Endothelial cell of umbilical vein (primary cell): ENCODE data around the gene DLEC1. TPM values are rescaled to one million over a fixed set of nuclear protein-coding genes. Genes with fewer than 3 reads are reported as not detected.

ENCODE experiments used
- BruUV-seq: library from RNA; stranded (reverse); fragments of 400-500 nt; replicated peaks from 2 replicates; lab custom pipeline; 2021; lab: Mats Ljungman, UMichigan
- CTCF ChIA-PET: fragments of 300-600, 350-600 bp; sonication (Branson Sonifier 250); formaldehyde crosslinking; loops from one replicate; lab custom pipeline; 2021; ENCODE audit warnings: antibody characterized with exemption, inconsistent platforms; lab: Charles Lee
- POLR2A ChIA-PET: fragments of 300-600, 350-600 bp; sonication (Branson Sonifier 250); formaldehyde crosslinking; loops from one replicate; lab custom pipeline; 2021; ENCODE audit warnings: antibody characterized with exemption, inconsistent platforms; lab: Charles Lee
- DNase-seq: peaks from one replicate; pipeline ENCODE4 v3.0.0-alpha.2; 2011; ENCODE audit warnings: low read depth, low spot score
- FAIRE-seq: peaks from 2 replicates; lab custom pipeline; 2011; peaks lifted over from hg19 to GRCh38; lab: Jason Lieb, UNC
- H2AFZ ChIP-seq: 2 replicates; pipeline ENCODE4 v1.6.0; 2012; ENCODE audit warnings: low read depth, low read length, control low read depth, inconsistent platforms
- H3K27ac ChIP-seq: 2 replicates; pipeline ENCODE4 v1.5.1; 2011; ENCODE audit warnings: low read depth, mild to moderate bottlenecking, control low read depth, low read length, moderate library complexity; ENCODE audit not compliant: insufficient read depth
- H3K27me3 ChIP-seq, 2 experiments: 2 replicates each; pipeline versions ENCODE4 v1.6.0 to v1.6.1; 2011; ENCODE audit warnings: low read length in 2 of 2, mixed read lengths in 1 of 2; ENCODE audit not compliant: control insufficient read depth in 2 of 2, insufficient read depth in 2 of 2
- H3K36me3 ChIP-seq, 2 experiments: 2 replicates in 1 of 2; 3 replicates in 1 of 2; pipeline ENCODE4 v1.5.1; 2011; ENCODE audit warnings: low read length in 2 of 2, mild to moderate bottlenecking in 1 of 2, moderate library complexity in 1 of 2; ENCODE audit not compliant: control insufficient read depth in 2 of 2, insufficient read depth in 2 of 2; ENCODE audit errors: extremely low read depth in 1 of 2
- H3K4me1 ChIP-seq: 3 replicates; pipeline ENCODE4 v1.5.1; 2011; ENCODE audit warnings: mild to moderate bottlenecking, low read length; ENCODE audit not compliant: control insufficient read depth, insufficient read depth; ENCODE audit errors: extremely low read depth
- H3K4me2 ChIP-seq: 2 replicates; pipeline ENCODE4 v1.6.1; 2011; ENCODE audit warnings: low read length, control low read depth, mixed read lengths; ENCODE audit not compliant: insufficient read depth
- H3K4me3 ChIP-seq, 3 experiments: fragments of 200-600 bp in 1 of 3; sonication (generic), shearing (Covaris generic) in 1 of 3; replicated peaks in 1 of 3; 2 replicates each; pipeline ENCODE4 v1.5.1; 2011 to 2016; ENCODE audit warnings: control low read depth in 3 of 3, low read length in 3 of 3, mild to moderate bottlenecking in 2 of 3, inconsistent platforms in 1 of 3, low read depth in 1 of 3, moderate library complexity in 1 of 3; ENCODE audit not compliant: insufficient read depth in 1 of 3
- H3K79me2 ChIP-seq: 2 replicates; pipeline ENCODE4 v1.6.0; 2012; ENCODE audit warnings: low read length, inconsistent platforms; ENCODE audit not compliant: control insufficient read depth, insufficient read depth
- H3K9ac ChIP-seq: replicated peaks from 2 replicates; pipeline ENCODE3; 2011; ENCODE audit warnings: low read length, control low read depth; ENCODE audit not compliant: insufficient read depth; ENCODE audit errors: extremely low read depth
- H3K9me1 ChIP-seq: replicated peaks from 3 replicates; pipeline ENCODE4 v1.6.0; 2011; ENCODE audit warnings: mild to moderate bottlenecking, low read length; ENCODE audit not compliant: control insufficient read depth, insufficient read depth; ENCODE audit errors: extremely low read depth
- H3K9me3 ChIP-seq: replicated peaks from 2 replicates; pipeline ENCODE4 v1.5.1; 2012; ENCODE audit warnings: low read length, inconsistent platforms; ENCODE audit not compliant: control insufficient read depth, insufficient read depth
- H4K20me1 ChIP-seq: replicated peaks from 2 replicates; pipeline ENCODE3; 2011; ENCODE audit warnings: mild to moderate bottlenecking, low read length; ENCODE audit not compliant: control insufficient read depth, insufficient read depth; ENCODE audit errors: extremely low read depth
- CTCF ChIP-seq, 2 donors: IDR thresholded peaks; 1 replicate in 1 of 2; 2 replicates in 1 of 2; pipeline ENCODE4 v1.5.1; 2011; ENCODE audit warnings: low read length in 2 of 2, mild to moderate bottlenecking in 2 of 2, moderate library complexity in 2 of 2, control low read depth in 1 of 2, inconsistent platforms in 1 of 2, low read depth in 1 of 2; ENCODE audit not compliant: insufficient read depth in 1 of 2; ENCODE audit errors: extremely low read depth in 1 of 2
- MAX ChIP-seq: IDR thresholded peaks from 2 replicates; pipeline ENCODE4 v1.6.1; 2011; ENCODE audit not compliant: insufficient read depth, insufficient read length
- MYC ChIP-seq: IDR thresholded peaks from one replicate; pipeline ENCODE4 v1.6.1; 2011; ENCODE audit warnings: mild to moderate bottlenecking, low read depth, low read length
- POLR2A ChIP-seq: IDR thresholded peaks from 2 replicates; pipeline ENCODE4 v1.6.1; 2012; ENCODE audit warnings: low read depth, mild to moderate bottlenecking, control low read depth, low read length
- dilution Hi-C: fragments of 300-500 bp; cut with MboI; formaldehyde crosslinking; loops from one replicate; pipeline ENCODE4 v1.15.0; 2019; ENCODE audit warnings: low sequenced_read_pairs; ENCODE audit not compliant: extremely low pct_ligation_motif_present
- intact Hi-C: fragments of 100-400 bp; cut with micrococcal nuclease; formaldehyde crosslinking; loops from one replicate; pipeline ENCODE4 v1.10.0; 2022
- polyA plus RNA-seq, 4 experiments: library from polyadenylated mRNA; depleted of rRNA in 3 of 4; stranded (reverse) in 3 of 4; unstranded in 1 of 4; fragments of >200 nt; gene quantifications; 2 replicates each; pipeline versions ENCODE4 v1.2.1 to v1.2.3, GENCODE V29; 2011 to 2012; ENCODE audit warnings: missing spikeins in 1 of 4
- total RNA-seq: library from RNA; stranded (reverse); gene quantifications from 2 replicates; pipeline ENCODE4 v1.2.3, GENCODE V29; 2021

Gene DLEC1
- total and polyA plus RNA-seq, 2 donors (not counting 3 experiments of a cell fraction or from before 2014, with no cell fraction given) = not detected

DNA sequence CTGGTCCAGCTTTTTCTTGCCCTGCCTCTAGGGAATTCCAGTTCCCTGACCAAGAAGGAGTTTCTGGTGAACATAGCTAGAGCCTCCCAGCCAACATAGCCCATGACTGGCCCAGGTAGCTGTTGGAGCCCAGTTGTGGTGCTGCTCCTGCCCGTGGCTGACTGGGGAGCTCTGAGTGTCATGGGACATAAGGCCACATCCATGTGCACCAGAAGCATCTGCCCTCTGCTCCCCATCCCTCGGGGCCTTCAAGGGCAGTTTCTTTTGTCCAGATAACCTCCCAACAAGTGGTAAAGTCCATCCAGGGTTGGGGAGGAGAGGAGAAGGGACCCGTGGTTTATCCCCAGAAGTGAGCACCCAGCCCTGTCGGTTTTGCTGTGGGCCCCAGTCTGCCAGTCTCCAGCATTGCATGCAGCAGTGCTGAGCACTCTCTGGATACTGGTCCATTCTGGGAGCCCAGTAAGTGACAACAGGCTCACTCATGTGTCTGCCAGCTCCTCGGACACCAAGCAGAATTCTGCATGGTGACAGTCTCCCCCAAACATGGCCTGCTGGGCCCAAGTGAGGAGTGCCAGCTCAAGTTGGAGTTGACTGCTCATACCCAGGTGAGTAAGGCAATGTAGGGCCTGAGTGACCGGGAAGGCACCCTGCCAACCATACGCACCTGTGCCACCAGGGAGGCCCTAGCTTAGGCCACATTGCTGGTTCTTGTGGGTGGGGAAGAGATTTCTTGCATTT, 69.1 kb downstream of the DLEC1 start:
- H2AFZ ChIP-seq = no peak overlapping the region
- POLR2A ChIA-PET = no interaction called here
- FAIRE-seq (no peak), DNase-seq (no peak)
- no peaks in the 10 kb centered on the region for H3K9me1 ChIP-seq
- H3K27ac ChIP-seq = no peak overlapping the region
- H3K36me3 ChIP-seq = no peaks in the 10 kb centered on the region
- H3K4me2 ChIP-seq = no peak overlapping the region
- no peak overlapping the region for H3K4me3 ChIP-seq
- dilution Hi-C loops = no loop called here
- peaks cover 3 to 6% of the 10 kb centered on the region in 2 experiments for H3K27me3 ChIP-seq
- CTCF ChIA-PET = interaction anchor here (0.8 to 2.3 kb wide), 3 partner anchors 9 to 388 kb away, joined by 3 to 12 read pairs (median 3); partner anchors contain the start of gene EXOG
- no peak for TF ChIP-seq POLR2A
- no peak for TF ChIP-seq CTCF (IDR thresholded peaks at IDR 0.05; ENCODE audit: extremely low read depth in 1 of 2, insufficient read depth in 1 of 2, low read depth in 1 of 2, low read length in 2 of 2)
- TF ChIP-seq MAX = no peak
- no peak for TF ChIP-seq MYC
- intact Hi-C loops = no loop called here
- no peaks in the 10 kb centered on the region for H3K79me2 ChIP-seq
- no peaks in the 10 kb centered on the region for H4K20me1 ChIP-seq
- no peaks in the 10 kb centered on the region for H3K4me1 ChIP-seq
- BruUV-seq = no TSS peak
- H3K9me3 ChIP-seq = no peaks in the 10 kb centered on the region
- H3K9ac ChIP-seq = no peak overlapping the region
